Stimulated activated CD4-positive, alpha-beta T cell treated with anti-CD3 and anti-CD28 coated beads, Interleukin-1b, Interleukin-23, amount 100 ng/mL, for 24 hours (primary cell): ENCODE measurements around the gene LDB2.

Source experiments
- DNase-seq, 4 experiments: peaks; one replicate each; pipeline ENCODE4 v3.0.0-alpha.2; 2020; ENCODE audit warnings: low read depth in 4 of 4, low spot score in 1 of 4

Gene LDB2

DNA sequence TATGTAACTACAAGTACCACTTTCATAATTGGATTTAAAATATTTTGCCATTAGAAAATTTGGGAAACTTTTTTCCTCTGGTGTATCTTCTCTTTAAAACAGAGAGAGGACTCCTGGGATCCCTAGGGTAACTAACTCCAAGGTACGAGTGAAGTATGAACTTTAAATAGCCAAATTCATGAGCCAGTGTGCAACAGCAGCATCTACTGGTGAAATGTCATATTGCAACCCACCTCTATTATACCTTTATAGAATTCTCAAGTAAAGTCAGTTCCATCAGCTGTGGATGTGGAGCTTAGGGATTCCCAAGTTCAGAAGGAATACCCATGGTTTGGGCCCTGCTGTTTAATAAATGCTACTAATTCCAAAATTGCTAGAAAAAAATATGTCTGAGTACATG is 389.5 kb downstream of the LDB2 start:
- DNase-seq: no peak

DNA sequence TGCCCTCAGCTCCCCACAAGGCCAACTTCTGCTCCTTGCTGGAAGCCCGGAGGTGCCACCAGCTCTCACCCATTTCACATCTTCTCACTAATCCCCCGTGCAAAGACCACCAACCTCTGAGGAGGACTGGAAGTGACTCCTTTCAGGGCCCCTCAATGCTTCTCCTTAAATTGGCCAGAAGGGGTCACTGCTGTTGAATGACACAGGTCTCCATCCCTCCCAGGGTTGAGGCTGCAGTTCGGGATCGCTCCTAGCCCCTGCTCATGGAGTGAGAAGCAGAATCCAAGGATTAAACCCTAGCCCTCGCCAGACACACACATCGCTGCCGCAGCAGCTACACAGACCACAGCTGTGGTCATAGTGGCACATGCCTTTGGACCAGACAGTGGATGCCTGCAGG is 392.7 kb downstream of the LDB2 start:
- DNase-seq: no peak

DNA sequence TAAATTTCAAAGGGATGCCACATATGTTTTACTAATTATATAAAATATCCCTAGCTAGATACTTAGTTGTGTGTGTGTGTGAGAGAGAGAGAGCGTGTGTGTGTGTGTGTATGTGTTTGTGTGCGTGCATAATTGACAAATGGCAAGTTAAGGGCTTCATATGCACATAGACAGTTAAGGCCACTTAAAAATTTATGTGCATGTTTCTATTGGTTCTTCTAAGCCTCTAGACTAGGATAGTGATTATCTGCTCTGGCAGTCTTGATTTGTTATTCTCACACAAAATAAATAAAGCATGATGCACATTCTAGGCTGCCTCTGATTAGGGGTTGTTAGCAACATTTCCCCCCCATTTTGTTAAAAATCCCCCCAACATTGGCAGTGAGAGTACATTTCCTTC is 393.2 kb downstream of the LDB2 start:
- no peak for DNase-seq

DNA sequence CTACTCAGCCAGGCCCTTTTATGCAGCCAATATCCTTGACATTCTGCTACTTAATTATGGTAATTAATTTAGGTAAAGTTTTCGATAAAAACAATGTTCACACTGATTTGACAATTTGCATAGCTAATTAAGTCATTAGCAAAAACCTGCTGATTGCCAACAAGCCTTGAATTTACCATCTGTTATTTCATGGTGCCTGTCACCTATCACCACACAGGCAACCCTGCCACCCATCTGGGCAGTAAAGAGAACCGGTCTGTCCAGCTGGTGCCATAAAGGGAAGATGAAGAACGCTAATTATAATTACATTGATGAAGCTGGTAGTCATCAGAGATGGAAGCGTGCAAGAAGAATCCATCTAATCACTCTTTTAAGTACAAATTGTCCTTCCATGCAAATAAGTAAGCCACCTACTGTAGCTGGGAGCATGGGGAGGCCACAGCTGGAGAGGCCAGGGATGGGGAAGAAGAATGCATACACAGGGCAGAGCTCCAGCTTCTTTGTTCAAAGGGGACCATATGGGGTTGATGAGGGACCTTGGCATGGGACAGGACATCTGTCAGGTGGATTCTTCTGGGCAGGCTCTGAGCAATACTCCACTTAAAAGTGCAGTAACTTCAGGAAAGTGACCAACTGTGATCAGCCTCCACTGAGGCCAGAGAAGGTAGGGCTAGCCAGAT is 394.9 kb downstream of the LDB2 start:
- DNase-seq: no peak

DNA sequence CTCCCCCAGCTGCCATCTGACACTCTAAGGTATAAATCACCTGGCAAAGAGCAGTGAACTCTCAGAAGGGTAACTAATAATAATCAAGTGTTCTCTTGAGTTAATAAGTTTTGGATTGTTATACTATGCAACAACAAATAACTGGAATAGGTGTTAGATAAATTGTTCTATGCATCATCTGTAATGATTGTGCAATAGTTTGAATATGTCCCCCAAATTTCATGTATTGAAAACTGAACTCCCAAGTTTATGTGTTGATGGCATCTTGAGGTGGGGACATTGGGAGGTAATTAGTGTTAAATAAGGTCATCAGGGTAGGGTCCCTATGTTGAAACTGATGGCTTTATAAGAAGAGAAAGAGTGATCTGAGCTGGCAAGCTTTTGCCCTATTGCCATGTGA is 399.5 kb downstream of the LDB2 start:
- DNase-seq: no peak

DNA sequence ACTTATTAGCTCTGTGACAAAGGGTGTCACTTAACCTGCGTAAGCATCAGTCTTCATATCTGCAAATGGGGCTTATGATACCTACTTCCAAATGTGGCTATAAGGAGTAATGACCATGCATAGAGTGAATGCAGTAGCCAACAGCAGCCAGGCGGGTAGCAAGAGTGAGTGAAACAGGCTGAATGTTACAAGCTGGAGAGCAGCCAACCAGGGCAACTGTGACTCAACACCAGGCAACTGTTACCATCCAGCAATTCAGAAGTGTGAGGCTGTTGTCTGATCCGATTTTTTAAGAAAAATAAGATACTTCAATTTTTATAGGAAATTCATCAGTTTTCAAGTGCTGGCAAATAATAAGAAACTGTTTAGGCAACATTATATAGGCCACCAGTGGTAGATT is 401.9 kb downstream of the LDB2 start:
- no peak for DNase-seq

DNA sequence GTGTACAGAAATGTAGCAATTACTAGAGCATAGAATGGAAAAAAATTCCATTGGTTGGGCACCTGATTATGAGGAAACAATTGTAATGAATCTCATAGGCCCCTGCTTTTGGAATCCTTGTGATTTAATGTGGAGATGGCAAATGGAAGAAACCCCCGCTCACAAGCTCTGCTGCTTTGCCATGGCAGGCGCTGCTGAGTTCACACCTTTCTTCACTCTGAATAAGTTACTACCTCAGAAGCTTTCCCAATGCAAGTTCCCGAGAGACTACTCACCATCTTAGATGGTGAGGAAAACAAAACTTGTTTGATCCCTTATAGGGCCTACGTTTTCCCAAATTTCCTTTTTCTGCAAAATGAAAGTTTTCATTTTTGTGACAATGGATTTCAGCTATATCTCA is 405.6 kb downstream of the LDB2 start:
- DNase-seq: no peak

DNA sequence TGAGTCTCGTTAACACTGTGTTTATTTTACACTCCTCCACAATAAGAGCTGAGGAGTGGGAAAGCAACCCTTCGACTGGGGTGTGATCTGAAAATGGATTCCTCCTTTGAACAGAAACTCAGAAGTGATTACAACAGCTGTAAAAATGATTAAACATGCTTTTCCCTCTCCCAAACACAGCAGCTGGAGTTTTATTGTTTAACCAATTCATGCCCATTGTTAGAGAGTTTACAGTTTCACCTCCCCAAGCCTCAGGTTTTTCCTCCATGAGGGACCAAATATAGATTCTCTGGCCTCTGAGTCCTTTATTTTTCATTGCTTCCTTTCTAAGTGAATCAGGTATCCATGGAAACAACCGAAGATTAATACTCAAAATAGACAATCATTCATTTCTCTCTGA is 409.2 kb downstream of the LDB2 start:
- DNase-seq: no peak

DNA sequence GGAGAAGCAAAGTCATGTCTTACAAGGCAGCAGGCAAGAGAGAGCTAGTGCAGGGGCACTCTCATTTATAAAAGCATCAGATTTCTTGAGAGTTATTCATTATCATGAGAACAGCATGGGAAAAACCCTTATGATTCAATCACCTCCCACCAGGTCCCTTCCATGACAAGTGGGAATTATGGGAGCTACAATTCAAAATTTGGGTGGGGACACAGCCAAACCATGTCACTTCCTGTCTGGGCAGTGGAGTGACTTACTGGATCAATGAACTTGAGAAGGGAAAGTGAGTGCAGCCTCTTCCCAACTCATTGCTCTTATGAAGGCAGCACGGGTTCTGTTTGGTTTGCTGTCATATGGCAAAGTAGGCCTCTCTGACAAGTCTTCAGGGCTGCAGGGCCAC is 410.4 kb downstream of the LDB2 start:
- DNase-seq: no peak

DNA sequence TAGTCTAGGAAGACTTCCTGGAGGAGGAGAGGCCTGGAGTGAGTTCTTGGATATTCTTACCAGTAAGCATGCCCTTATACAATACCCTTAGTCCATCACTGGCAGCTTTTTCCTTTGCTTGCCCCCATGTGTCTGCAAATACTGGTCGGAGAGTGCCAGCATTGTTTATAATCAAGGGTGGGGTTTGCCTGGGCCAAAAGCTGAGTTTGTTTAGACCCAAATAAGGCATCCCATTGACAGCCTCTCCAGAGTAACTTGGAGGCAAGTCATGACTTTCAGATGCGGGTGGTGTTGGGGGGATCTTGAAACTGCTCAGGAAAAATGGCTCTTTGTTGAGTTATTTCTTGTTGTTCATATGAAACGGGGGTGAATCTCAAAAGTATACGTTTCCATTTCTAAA is 413.7 kb downstream of the LDB2 start:
- no peak for DNase-seq

DNA sequence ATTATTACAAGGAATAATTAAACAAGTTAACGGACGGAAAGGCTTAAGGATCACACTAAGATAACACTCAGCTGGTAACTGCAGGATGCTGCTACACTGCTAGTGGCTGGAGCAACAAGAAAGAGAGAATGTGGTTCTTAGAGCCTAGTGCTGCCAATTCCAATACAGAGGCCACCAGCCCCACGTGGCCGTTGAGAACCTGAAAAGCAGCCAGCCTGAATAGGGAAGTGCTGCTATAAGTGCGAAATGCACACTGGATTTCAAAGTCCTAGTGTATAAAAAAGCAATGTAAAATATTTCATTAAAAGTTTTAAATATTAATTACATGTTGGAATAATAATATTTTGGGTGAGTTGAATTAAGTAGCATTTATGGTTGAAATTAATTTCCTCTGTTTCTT is 414.9 kb downstream of the LDB2 start:
- no peak for DNase-seq

DNA sequence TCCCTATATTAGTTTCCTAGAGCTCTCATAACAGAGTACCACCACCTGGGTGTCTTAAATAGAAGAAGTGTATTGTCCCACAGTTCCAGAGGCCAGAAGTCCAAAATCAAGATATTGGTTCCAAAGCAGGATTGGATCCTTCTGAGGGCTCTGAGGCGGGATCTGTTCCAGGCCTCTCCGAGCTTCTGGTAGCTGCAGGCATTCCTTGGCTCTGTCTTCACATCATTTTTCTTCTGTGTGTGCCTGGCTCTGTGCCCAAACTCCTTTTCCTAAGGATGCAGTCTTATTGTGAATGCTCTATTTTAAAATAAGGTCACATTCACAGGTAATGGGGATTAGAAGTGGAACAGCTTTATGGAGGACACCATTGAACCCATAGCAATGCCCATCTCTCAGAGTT is 418.4 kb downstream of the LDB2 start:
- no peak for DNase-seq

DNA sequence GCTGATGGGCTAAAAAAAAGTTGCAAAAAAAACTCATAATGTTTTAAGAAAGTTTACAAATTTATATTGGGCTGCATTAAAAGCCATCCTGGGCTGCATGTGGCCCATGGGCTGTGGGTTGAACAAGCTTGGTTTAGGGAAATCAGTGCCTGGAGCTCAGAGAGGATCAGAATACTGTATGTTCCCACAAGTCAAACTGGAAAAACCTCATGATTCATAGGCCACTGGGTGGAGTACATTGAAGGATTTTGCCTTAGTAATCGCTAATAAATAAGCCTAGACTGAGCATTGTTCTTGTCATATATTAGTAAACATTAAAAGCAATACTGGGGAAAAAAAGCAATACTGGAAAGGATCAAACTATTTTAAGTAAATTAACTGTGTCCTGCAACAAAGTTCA is 425.9 kb downstream of the LDB2 start:
- DNase-seq: no peak

DNA sequence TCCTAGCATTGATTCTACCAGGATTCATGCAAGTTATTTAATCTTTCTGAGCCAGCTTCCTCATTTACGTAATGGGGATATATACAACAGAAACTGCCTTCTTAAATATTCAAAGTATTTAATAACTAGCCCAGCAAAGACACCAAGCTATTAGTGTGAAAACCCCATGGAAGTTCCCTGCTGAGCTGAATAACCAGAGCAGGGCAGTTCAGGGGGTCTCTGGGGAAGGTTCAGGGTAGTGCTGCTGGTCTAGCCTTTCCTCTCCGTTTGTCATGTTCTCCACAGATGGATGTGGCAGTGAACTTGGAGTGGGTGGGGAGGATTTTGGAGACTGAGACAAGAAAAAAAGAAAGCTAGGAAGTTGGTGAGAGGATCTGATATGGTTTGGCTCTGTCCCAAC is 431.4 kb downstream of the LDB2 start:
- DNase-seq: no peak

DNA sequence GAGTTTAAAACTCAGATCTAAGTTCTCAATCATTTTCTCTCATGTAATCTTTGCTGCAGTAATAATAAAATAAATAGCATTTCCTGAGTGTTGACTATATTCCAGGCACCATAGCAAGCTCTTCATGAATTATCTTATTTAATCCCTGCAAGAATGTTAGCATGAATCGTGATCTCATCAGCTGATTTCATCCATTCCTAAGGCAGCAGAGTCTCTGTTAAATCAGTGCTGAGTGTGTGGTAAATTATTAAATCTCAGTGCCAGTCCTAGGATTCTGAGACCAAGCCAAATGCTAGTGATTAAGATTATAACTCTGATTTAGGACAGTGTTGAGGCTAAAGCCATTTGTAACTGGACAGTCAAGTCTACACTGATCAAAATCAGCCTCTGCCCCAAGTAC is 431.9 kb downstream of the LDB2 start:
- DNase-seq: no peak

DNA sequence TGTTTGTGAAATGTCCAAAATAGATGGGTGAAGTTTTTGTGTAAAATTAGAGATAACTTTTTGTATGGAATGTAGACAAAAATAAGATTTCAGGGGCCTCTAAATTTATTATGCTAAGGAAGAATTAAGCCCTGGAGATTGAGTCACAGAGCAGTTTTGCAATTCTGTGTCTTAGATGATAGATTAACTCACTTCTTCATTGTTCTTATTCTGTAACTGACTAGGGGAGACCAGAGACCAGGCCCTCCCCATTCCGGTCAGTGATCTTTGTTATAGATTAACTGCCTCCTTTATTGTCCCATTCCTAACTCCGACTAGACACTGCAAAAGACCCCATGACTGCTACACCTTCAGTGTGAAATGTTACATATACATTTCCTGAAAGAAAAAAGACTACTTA is 433.8 kb downstream of the LDB2 start:
- no peak for DNase-seq

DNA sequence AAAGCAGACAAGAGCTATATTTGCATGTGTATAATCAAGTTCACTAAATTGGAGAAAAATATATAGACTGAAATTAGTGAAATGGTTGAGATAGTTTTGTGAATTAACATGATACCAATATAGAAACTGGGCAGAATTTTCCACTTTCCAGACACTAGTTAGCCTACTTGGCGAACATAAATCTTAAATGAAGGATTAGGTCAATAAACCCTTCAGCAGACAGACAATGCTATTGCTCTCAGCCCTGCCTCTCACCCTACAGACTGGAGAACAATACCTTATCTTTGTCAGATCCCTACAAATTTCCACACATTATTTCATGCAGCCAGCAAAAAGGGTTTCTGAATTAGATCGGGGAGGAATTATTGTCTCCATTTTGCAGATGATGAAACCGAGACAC is 435.8 kb downstream of the LDB2 start:
- DNase-seq: no peak

DNA sequence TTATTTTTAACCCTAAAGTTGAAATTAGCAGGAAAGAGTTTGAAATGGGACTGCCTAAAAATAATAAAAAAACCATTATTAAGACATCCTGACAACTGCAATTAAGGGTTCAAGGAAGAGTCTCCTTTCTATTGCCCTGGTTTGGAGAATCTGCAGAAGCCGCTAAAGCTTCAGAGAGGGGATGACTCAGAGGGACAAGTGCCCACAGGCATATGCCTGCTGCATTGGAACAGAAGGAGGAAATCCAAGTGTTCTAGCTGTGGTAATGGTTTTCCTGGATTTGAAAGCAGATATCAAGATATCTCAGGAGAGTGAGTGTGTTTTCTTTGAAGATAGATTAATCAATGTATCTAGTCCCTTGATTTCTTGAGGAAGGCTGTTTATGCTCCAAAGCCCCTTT is 437.1 kb downstream of the LDB2 start:
- DNase-seq: no peak

DNA sequence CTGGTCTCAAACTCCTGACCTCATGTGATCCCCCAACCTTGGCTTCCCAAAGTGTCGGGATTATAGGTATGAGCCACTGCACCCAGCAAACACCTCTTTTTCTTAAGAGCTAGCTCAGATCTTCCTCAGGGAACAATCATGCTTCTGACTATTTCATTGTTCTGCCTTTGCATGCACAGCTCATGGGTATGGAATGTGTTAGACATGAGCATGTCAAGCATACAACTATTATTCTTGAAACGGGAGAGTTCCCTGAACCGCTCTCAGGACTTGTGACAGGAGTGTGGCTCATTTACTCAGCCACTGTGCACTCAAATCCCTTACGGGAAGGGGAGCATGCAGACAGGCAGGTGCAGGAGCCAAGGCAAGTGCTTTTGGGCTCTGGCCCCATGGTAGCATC is 440.5 kb downstream of the LDB2 start:
- no peak for DNase-seq
